ENCODE results near the gene FAT1. TPM values are rescaled to one million over a fixed set of nuclear protein-coding genes. Genes with fewer than 3 reads are reported as not detected.

The FAT1 gene
- total RNA-seq, 4 donors from 2014 or later, result 73.1 to 95.6 (median 76.5) TPM

GRCh38 chr4:186596346-186596745 lies 127.3 kb downstream of the FAT1 start:
- DNase-seq, result no peak
- no peak overlapping the region for H3K27ac ChIP-seq
- H3K27me3 ChIP-seq, result no peaks in the 10 kb centered on the region
- H3K36me3 ChIP-seq, result peaks cover 24 to 33% of the 10 kb centered on the region in 2 donors
- no peaks in the 10 kb centered on the region for H3K4me1 ChIP-seq
- intact Hi-C loops (cut with DNase I), result no loop called here
- 96 to 98% methylated on average over 12 of the region's 12 CpGs for WGBS, 2 donors
- TF ChIP-seq CTCF (IDR thresholded peaks at IDR 0.05), result no peak
- TF ChIP-seq POLR2A (IDR thresholded peaks at IDR 0.05), result no peak
- no peaks in the 10 kb centered on the region for H3K9me3 ChIP-seq
- H3K4me3 ChIP-seq (replicated peaks in 1 of 3), result no peak overlapping the region

- WGBS, 2 donors, result 82 to 91% methylated on average over 7 of the region's 7 CpGs
- Histone ChIP-seq H3K9me3 (no peaks in the 10 kb centered on the region), H3K36me3 (peaks cover 16 to 20% of the 10 kb centered on the region in 2 donors), H3K27me3 (no peaks in the 10 kb centered on the region), H3K27ac (no peak overlapping the region), H3K4me3 (replicated peaks in 1 of 3) (no peak overlapping the region), H3K4me1 (no peaks in the 10 kb centered on the region)
- TF ChIP-seq CTCF (IDR thresholded peaks at IDR 0.05) (no peak), POLR2A (IDR thresholded peaks at IDR 0.05) (no peak)
- intact Hi-C loops (cut with DNase I), result no loop called here
- DNase-seq, result no peak
Measured at GRCh38 chr4:186593587-186593973, 130.1 kb downstream of the FAT1 start.

- H3K4me3 ChIP-seq (replicated peaks in 1 of 3), result no peak overlapping the region
- DNase-seq, result no peak
- no peaks in the 10 kb centered on the region for H3K4me1 ChIP-seq
- no peak overlapping the region for H3K27ac ChIP-seq
- no peak for TF ChIP-seq POLR2A (IDR thresholded peaks at IDR 0.05)
- TF ChIP-seq CTCF (IDR thresholded peaks at IDR 0.05), result no peak
- no peaks in the 10 kb centered on the region for H3K27me3 ChIP-seq
- intact Hi-C loops (cut with DNase I), result no loop called here
- peaks cover 19 to 24% of the 10 kb centered on the region in 2 donors for H3K36me3 ChIP-seq
- H3K9me3 ChIP-seq, result no peaks in the 10 kb centered on the region
- WGBS, 2 donors, result 92 to 94% methylated on average over 13 of the region's 13 CpGs
Measured at GRCh38 chr4:186592966-186593586, 130.6 kb downstream of the FAT1 start.

- DNase-seq, result no peak
- Histone ChIP-seq H3K27me3 (no peaks in the 10 kb centered on the region), H3K9me3 (no peaks in the 10 kb centered on the region), H3K27ac (no peak overlapping the region), H3K4me1 (no peaks in the 10 kb centered on the region), H3K4me3 (replicated peaks in 1 of 3) (no peak overlapping the region), H3K36me3 (peaks cover 19 to 24% of the 10 kb centered on the region in 2 donors)
- TF ChIP-seq CTCF (IDR thresholded peaks at IDR 0.05) (no peak), POLR2A (IDR thresholded peaks at IDR 0.05) (no peak)
- intact Hi-C loops (cut with DNase I), result no loop called here
- WGBS, 2 donors, result 94 to 97% methylated on average over 8 of the region's 8 CpGs
Measured at GRCh38 chr4:186592445-186592844, 131.2 kb downstream of the FAT1 start.

GRCh38 chr4:186591651-186592050 lies 132.0 kb downstream of the FAT1 start:
- WGBS, 2 donors, result 84 to 91% methylated on average over 6 of the region's 6 CpGs
- H3K27ac ChIP-seq, result no peak overlapping the region
- H3K9me3 ChIP-seq, result no peaks in the 10 kb centered on the region
- TF ChIP-seq POLR2A (IDR thresholded peaks at IDR 0.05) (no peak), CTCF (IDR thresholded peaks at IDR 0.05) (no peak)
- H3K4me3 ChIP-seq (replicated peaks in 1 of 3), result no peak overlapping the region
- H3K27me3 ChIP-seq, result no peaks in the 10 kb centered on the region
- H3K4me1 ChIP-seq, result no peaks in the 10 kb centered on the region
- DNase-seq, result no peak
- H3K36me3 ChIP-seq, result peaks cover 12 to 18% of the 10 kb centered on the region in 2 donors
- intact Hi-C loops (cut with DNase I), result no loop called here

Data from thyroid gland (tissue), 4 donors.